Measurements from ENCODE around the gene TBC1D17. TPM values are rescaled to one million over a fixed set of nuclear protein-coding genes. Genes with fewer than 3 reads are reported as not detected.

Gene TBC1D17
- total and polyA plus RNA-seq, 2 of the 13 experiments (the other 11 are each of a cell fraction or from before 2014, with no cell fraction given) = 9.7 to 16.9 TPM

DNA sequence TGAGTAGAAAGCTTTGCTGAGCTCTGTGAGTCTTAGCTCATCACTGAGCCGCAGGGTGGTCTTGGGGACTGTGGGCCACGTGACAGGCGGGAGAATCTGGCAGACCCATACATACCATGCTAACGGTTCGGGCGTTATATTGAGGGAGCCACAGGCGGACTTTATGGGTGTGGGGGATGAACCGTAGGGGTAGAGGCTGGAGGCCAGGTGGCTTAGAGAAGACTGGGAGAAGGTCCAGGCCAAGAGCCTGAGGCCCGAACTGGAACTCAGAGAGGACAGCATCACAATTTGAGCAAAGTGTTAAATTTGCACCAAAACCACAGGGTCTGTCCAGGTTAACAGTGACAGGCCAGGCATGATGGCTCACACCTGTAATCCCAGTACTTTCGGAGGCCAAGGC is 36.2 kb downstream of the TBC1D17 start:
- peaks cover 24% of the 10 kb centered on the region for H3K4me1 ChIP-seq (ENCODE audit: insufficient read depth, low read length)
- peak overlapping the region; percentile 18; the same call in 1 of the 2 replicates for H3K4me2 ChIP-seq (ENCODE audit: low read depth, low read length)
- in situ Hi-C loops (cut with HindIII; ENCODE audit: extremely low pct_ligation_motif_present, low pct_unique_long_range_greater_than_20kb) (no loop called here), intact Hi-C loops (cut with micrococcal nuclease; ENCODE audit: unreplicated experiment) (no loop called here)
- ATAC-seq (no peak), FAIRE-seq (no peak), DNase-seq (ENCODE audit: low spot score) (no peak)
- no peaks in the 10 kb centered on the region for H3K27me3 ChIP-seq (ENCODE audit: control insufficient read depth in 1 of 2, insufficient read depth in 2 of 2, low read length in 2 of 2)
- no peak overlapping the region for H3K4me3 ChIP-seq (replicated peaks in 1 of 3; ENCODE audit: insufficient read depth in 1 of 3, low read depth in 2 of 3, low read length in 3 of 3)
- 97% methylated on average over 10 of the region's 10 CpGs for WGBS (ENCODE audit: low lambda C conversion rate)
- H3K27ac ChIP-seq (ENCODE audit: extremely low read length, insufficient read depth, low read length) = peak overlapping the region; percentile 57
- ChIA-PET CTCF (ENCODE audit: low intra/inter-chr PET ratio, low total read pairs) (interaction anchor here (1.2 kb wide), 1 partner anchor 70 kb away, joined by 4 read pairs; no protein-coding TSS in a partner anchor), POLR2A (interaction anchor here (2.5 kb wide), 1 partner anchor 16 kb away, joined by 17 read pairs; the partner anchor contains the start of genes ATF5 and NUP62)
- TF ChIP-seq, protein P1, sequence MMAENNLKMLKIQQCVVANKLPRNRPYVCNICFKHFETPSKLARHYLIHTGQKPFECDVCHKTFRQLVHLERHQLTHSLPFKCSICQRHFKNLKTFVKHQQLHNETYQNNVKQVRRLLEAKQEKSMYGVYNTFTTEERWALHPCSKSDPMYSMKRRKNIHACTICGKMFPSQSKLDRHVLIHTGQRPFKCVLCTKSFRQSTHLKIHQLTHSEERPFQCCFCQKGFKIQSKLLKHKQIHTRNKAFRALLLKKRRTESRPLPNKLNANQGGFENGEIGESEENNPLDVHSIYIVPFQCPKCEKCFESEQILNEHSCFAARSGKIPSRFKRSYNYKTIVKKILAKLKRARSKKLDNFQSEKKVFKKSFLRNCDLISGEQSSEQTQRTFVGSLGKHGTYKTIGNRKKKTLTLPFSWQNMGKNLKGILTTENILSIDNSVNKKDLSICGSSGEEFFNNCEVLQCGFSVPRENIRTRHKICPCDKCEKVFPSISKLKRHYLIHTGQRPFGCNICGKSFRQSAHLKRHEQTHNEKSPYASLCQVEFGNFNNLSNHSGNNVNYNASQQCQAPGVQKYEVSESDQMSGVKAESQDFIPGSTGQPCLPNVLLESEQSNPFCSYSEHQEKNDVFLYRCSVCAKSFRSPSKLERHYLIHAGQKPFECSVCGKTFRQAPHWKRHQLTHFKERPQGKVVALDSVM (CRISPR knock-in tag; IDR thresholded peaks at IDR 0.05) = peak; percentile 55; the same call in 1 of the 2 replicates
- TF ChIP-seq PLRG1 (conservative IDR thresholded peaks at IDR 0.05) = no peak
- 0 out of 2 replicates have a peak, but pooled peaks have one; percentile 34 for TF ChIP-seq NCOA1 (CRISPR knock-in tag; IDR thresholded peaks at IDR 0.05)
- TF ChIP-seq, protein P2, sequence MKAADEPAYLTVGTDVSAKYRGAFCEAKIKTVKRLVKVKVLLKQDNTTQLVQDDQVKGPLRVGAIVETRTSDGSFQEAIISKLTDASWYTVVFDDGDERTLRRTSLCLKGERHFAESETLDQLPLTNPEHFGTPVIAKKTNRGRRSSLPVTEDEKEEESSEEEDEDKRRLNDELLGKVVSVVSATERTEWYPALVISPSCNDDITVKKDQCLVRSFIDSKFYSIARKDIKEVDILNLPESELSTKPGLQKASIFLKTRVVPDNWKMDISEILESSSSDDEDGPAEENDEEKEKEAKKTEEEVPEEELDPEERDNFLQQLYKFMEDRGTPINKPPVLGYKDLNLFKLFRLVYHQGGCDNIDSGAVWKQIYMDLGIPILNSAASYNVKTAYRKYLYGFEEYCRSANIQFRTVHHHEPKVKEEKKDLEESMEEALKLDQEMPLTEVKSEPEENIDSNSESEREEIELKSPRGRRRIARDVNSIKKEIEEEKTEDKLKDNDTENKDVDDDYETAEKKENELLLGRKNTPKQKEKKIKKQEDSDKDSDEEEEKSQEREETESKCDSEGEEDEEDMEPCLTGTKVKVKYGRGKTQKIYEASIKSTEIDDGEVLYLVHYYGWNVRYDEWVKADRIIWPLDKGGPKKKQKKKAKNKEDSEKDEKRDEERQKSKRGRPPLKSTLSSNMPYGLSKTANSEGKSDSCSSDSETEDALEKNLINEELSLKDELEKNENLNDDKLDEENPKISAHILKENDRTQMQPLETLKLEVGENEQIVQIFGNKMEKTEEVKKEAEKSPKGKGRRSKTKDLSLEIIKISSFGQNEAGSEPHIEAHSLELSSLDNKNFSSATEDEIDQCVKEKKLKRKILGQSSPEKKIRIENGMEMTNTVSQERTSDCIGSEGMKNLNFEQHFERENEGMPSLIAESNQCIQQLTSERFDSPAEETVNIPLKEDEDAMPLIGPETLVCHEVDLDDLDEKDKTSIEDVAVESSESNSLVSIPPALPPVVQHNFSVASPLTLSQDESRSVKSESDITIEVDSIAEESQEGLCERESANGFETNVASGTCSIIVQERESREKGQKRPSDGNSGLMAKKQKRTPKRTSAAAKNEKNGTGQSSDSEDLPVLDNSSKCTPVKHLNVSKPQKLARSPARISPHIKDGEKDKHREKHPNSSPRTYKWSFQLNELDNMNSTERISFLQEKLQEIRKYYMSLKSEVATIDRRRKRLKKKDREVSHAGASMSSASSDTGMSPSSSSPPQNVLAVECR (CRISPR knock-in tag; IDR thresholded peaks at IDR 0.05; ENCODE audit: borderline replicate concordance) = 0 out of 2 replicates have a peak, but pooled peaks have one; percentile 12
- TF ChIP-seq FOXO4 (CRISPR knock-in tag; conservative IDR thresholded peaks at IDR 0.05) = 0 out of 2 replicates have a peak, but pooled peaks have one; percentile 64
- 0 out of 2 replicates have a peak overlapping the region, but pooled peaks have one; percentile 10 for H3K9ac ChIP-seq (ENCODE audit: insufficient read depth, low read depth, low read length)
- H3K9me3 ChIP-seq (ENCODE audit: low read length) = no peaks in the 10 kb centered on the region
- no peaks in the 10 kb centered on the region for H4K20me1 ChIP-seq (ENCODE audit: insufficient read depth, low read length)
- BruUV-seq (replicated peaks) = no TSS peak
- H2AFZ ChIP-seq (ENCODE audit: low read length) = no peak overlapping the region
- H3K79me2 ChIP-seq (ENCODE audit: insufficient read depth, low read length) = peaks cover 21% of the 10 kb centered on the region
- peaks cover 21 to 44% of the 10 kb centered on the region in 2 experiments for H3K36me3 ChIP-seq (replicated peaks in 1 of 2; ENCODE audit: control insufficient read depth in 1 of 2, insufficient read depth in 2 of 2, low read length in 2 of 2)
